K562 (cell line): ENCODE measurements around the gene RTBDN. TPM values are rescaled to one million over a fixed set of nuclear protein-coding genes. Genes with fewer than 3 reads are reported as not detected.

Source experiments
- AFF4 ChIP-seq: sonication (generic); formaldehyde crosslinking; IDR thresholded peaks from 2 replicates; pipeline ENCODE4 v1.8.0; 2023; ENCODE audit warnings: mild to moderate bottlenecking, missing genetic modification reagents
- CEBPB ChIP-seq: fragments of 450-650 bp; IDR thresholded peaks from 2 replicates; pipeline ENCODE4 v1.6.1; 2016; ENCODE audit warnings: missing genetic modification characterization, missing compliant biosample characterization
- DDX20 ChIP-seq: fragments of 450-650 bp; IDR thresholded peaks from 2 replicates; pipeline ENCODE4 v1.6.1; 2016; ENCODE audit warnings: missing genetic modification characterization, low read depth, mild to moderate bottlenecking, missing compliant biosample characterization, moderate library complexity
- ELK3 ChIP-seq: fragments of 450-650 bp; formaldehyde crosslinking; IDR thresholded peaks from 2 replicates; pipeline ENCODE4 v1.4.0; 2020; ENCODE audit warnings: mild to moderate bottlenecking
- GMEB1 ChIP-seq: fragments of 250-450 bp; sonication (Bioruptor Pico); IDR thresholded peaks from 2 replicates; pipeline ENCODE4 v1.4.0; 2020; ENCODE audit warnings: mild to moderate bottlenecking
- NFIX ChIP-seq: fragments of 250-450 bp; sonication (Bioruptor Pico); IDR thresholded peaks from 2 replicates; pipeline ENCODE4 v1.4.0; 2020; ENCODE audit warnings: low read depth, mild to moderate bottlenecking, moderate library complexity
- PCBP2 ChIP-seq: fragments of 200-400 bp; formaldehyde crosslinking; IDR thresholded peaks from 2 replicates; pipeline ENCODE4 v1.6.1; 2018; ENCODE audit warnings: low read length, low read depth, mild to moderate bottlenecking, moderate library complexity; ENCODE audit not compliant: poor library complexity, severe bottlenecking
- PHB2 ChIP-seq: fragments of 450-650 bp; IDR thresholded peaks from 2 replicates; pipeline ENCODE4 v1.6.1; 2017; ENCODE audit warnings: low read depth
- POLR2B ChIP-seq: fragments of 450-650 bp; IDR thresholded peaks from 2 replicates; pipeline ENCODE4 v1.6.1; 2018; ENCODE audit warnings: low read depth; ENCODE audit not compliant: partially characterized antibody
- PYGO2 ChIP-seq: fragments of 450-650 bp; IDR thresholded peaks from 2 replicates; pipeline ENCODE4 v1.6.1; 2016; ENCODE audit warnings: mild to moderate bottlenecking, missing genetic modification characterization, moderate library complexity, missing compliant biosample characterization
- RFX1 ChIP-seq: fragments of 450-650 bp; IDR thresholded peaks from 2 replicates; pipeline ENCODE4 v1.6.1; 2016; ENCODE audit warnings: mild to moderate bottlenecking, moderate library complexity
- SAP30 ChIP-seq: fragments of 200-600 bp; sonication (generic); IDR thresholded peaks from 2 replicates; pipeline ENCODE4 v1.6.1; 2012; ENCODE audit warnings: borderline replicate concordance, low read depth, mild to moderate bottlenecking, moderate library complexity, low read length, control low read depth, inconsistent platforms; ENCODE audit not compliant: insufficient read depth, poor library complexity, severe bottlenecking
- SNRNP70 ChIP-seq: fragments of 200-400 bp; formaldehyde crosslinking; optimal IDR thresholded peaks from 2 replicates; pipeline ENCODE3; 2017; ENCODE audit warnings: low read depth, low read length
- SRSF7 ChIP-seq: fragments of 200-400 bp; formaldehyde crosslinking; optimal IDR thresholded peaks from 2 replicates; pipeline ENCODE3; 2017; ENCODE audit warnings: mild to moderate bottlenecking, low read depth, low read length
- STAT5B ChIP-seq: fragments of 250-450 bp; sonication (Bioruptor Pico); IDR thresholded peaks from 2 replicates; pipeline ENCODE4 v1.8.0; 2021; ENCODE audit warnings: mild to moderate bottlenecking, inconsistent platforms
- TSC22D4 ChIP-seq: fragments of 450-650 bp; IDR thresholded peaks from 2 replicates; pipeline ENCODE4 v1.6.1; 2016; ENCODE audit warnings: missing genetic modification characterization, missing biosample characterization, control low read depth
- ZFPM2 ChIP-seq: fragments of 250-450 bp; sonication (Bioruptor Pico); IDR thresholded peaks from 2 replicates; pipeline ENCODE4 v1.5.1; 2022; ENCODE audit warnings: mild to moderate bottlenecking
- ZNF551 ChIP-seq: fragments of 250-450 bp; sonication (Bioruptor Pico); IDR thresholded peaks from 2 replicates; pipeline ENCODE4 v1.5.0; 2021; ENCODE audit warnings: mild to moderate bottlenecking, moderate library complexity
- ZNF785 ChIP-seq: fragments of 250-450 bp; sonication (Bioruptor Pico); IDR thresholded peaks from 2 replicates; pipeline ENCODE4 v1.4.0; 2020; ENCODE audit warnings: mild to moderate bottlenecking
- polyA plus RNA-seq, 8 experiments: library from polyadenylated mRNA; depleted of rRNA in 4 of 8; stranded (reverse) in 5 of 8; unstranded in 3 of 8; fragments of >200 nt; fragmentation: Nextera tagmentation in 2 of 8; fragmentation: Illumina TruSeq in 1 of 8; extraction: Ambion mirVana in 2 of 8; extraction: Trizol in 1 of 8; gene quantifications; 2 replicates each; pipeline versions ENCODE4 v1.2.1 to v1.2.3, GENCODE V29; 2011 to 2014; ENCODE audit warnings: inconsistent platforms in 1 of 8, missing spikeins in 1 of 8
- total RNA-seq, 7 experiments: library from RNA; depleted of rRNA in 6 of 7; stranded (reverse); fragments of >200 nt in 6 of 7; fragmentation: Illumina TruSeq in 2 of 7; extraction: Trizol in 2 of 7; gene quantifications; 2 replicates each; pipeline versions ENCODE4 v1.2.1 to v1.2.3, GENCODE V29; 2011 to 2021; ENCODE audit warnings: low replicate concordance in 1 of 7

Gene RTBDN
- total and polyA plus RNA-seq, 9 of the 15 experiments (the other 6 are each of a cell fraction or from before 2014, with no cell fraction given) = 0.20 to 2.3 (median 0.72) TPM; not detected in 1

GRCh38 chr19:12847159-12848139 is 13.1 kb upstream of the RTBDN start (continued):
- TF ChIP-seq NFIX (CRISPR knock-in tag) (no peak), CEBPB (no peak), PHB2 (no peak), SNRNP70 (no peak), RFX1 (no peak), ZNF785 (CRISPR knock-in tag) (peak; percentile 99), PCBP2 (no peak), ELK3 (CRISPR knock-in tag) (no peak), POLR2B (no peak), STAT5B (no peak), SRSF7 (no peak), ZNF551 (CRISPR knock-in tag) (no peak), DDX20 (tag) (no peak), GMEB1 (CRISPR knock-in tag) (no peak), SAP30 (no peak), ZFPM2 (no peak), AFF4 (CRISPR knock-in tag) (no peak), PYGO2 (tag) (no peak), TSC22D4 (tag) (no peak)
